NT2/D1 (cell line): ENCODE results near the gene METAP1D.

Experiments used
- SUZ12 ChIP-seq: IDR thresholded peaks from 2 replicates; pipeline ENCODE4 v1.6.1; 2011; ENCODE audit not compliant: insufficient read length, insufficient read depth; ENCODE audit errors: extremely low read depth
- YY1 ChIP-seq: IDR thresholded peaks from 2 replicates; pipeline ENCODE4 v1.6.1; 2011; ENCODE audit not compliant: insufficient read length, insufficient read depth
- ZNF274 ChIP-seq: IDR thresholded peaks from 2 replicates; pipeline ENCODE4 v1.6.1; 2011; ENCODE audit warnings: mild to moderate bottlenecking, low read depth, low read length

DNA sequence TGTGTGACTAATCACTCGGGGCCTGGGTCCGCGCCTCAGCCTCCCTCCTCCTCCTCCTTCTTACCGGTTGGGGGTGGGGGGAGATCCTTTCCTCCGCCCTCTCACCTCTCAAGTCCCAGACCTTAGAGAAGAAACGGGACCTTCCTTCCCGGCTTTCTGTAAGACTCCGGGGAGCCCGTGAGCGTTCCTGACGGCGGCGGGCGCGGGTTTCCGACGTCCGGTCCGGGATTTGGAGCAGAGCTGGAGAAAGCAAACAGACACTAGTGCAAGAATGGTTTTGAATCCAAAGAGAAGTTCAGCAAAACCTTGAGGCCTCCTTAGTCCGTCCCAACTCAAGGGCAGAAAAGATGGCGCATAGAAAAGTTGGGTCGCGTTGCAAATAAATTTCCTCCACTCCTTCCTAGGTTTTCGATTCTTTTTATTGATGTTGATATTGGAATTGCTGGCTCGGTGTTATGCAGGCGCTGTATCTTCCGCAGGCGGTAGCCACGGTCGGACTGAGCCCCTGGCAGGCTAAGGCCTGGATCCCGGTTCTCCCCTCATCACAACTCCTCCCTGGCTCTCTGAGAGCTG is 87.5 kb downstream of the METAP1D start:
- TF ChIP-seq ZNF274 (no peak), SUZ12 (no peak), YY1 (no peak)
